A673 (cell line): ENCODE measurements around the gene SLC17A7.

ENCODE experiments used
- CTCF ChIP-seq: fragments of 300-800, 200-600 bp; sonication (generic); conservative IDR thresholded peaks from 2 replicates; pipeline ENCODE4 v1.5.1; 2017; ENCODE audit warnings: low read depth, mild to moderate bottlenecking, antibody characterized with exemption, low read length, moderate library complexity, mixed read lengths
- EZH2 ChIP-seq: fragments of 200-600 bp; sonication (generic); IDR thresholded peaks from 2 replicates; pipeline ENCODE4 v1.6.1; 2017; ENCODE audit warnings: borderline replicate concordance, low read depth, mild to moderate bottlenecking, mixed read lengths, antibody characterized with exemption, low read length; ENCODE audit not compliant: poor library complexity, severe bottlenecking

GRCh38 chr19:49430172-49430677 lies 11.1 kb downstream of the SLC17A7 start:
- TF ChIP-seq CTCF (no peak), EZH2 (no peak)
